Tibial nerve (tissue), 4 donors: ENCODE data around the gene TTC32.
"Not testable (repeated sequence)": the region's sequence is repeated elsewhere in the genome, so short reads cannot be mapped to it uniquely, and the experiment has no call there.

ENCODE experiments used
- CTCF ChIP-seq, 5 experiments: fragments of 200-600 bp in 3 of 5; fragments of 450-650 bp in 2 of 5; sonication (generic) in 3 of 5; IDR thresholded peaks; one replicate each; pipeline ENCODE4 v1.5.1; 2016 to 2019; ENCODE audit warnings: antibody characterized with exemption in 5 of 5, mild to moderate bottlenecking in 3 of 5, moderate library complexity in 2 of 5
- EP300 ChIP-seq, 2 donors: sonication (generic); formaldehyde crosslinking; IDR thresholded peaks; one replicate each; pipeline ENCODE4 v1.6.1; 2017; ENCODE audit warnings: antibody characterized with exemption in 2 of 2, mild to moderate bottlenecking in 1 of 2
- POLR2A ChIP-seq, 2 donors: fragments of 450-650 bp; IDR thresholded peaks; one replicate each; pipeline ENCODE4 v1.6.1; 2017; ENCODE audit warnings: antibody characterized with exemption in 2 of 2, mild to moderate bottlenecking in 2 of 2, moderate library complexity in 2 of 2

- not testable (repeated sequence) for TF ChIP-seq POLR2A, CTCF, EP300 (IDR thresholded peaks at IDR 0.05)
Observed at GRCh38 chr2:19924526-19924925, 22.7 kb upstream of the TTC32 start.
